ENCODE measurements around the gene OR7D2.

Gene OR7D2

GRCh38 chr19:9140159-9140874 is 38.5 kb upstream of the OR7D2 start, which contains the start of gene ZNF317:
Gene ZNF317 (plus strand): TSS chr19:9140397. CDS start chr19:9156017, 15,620 bp downstream.
- Histone ChIP-seq H3K4me2 (peak within 1 kb of the TSS; percentile 89), H3K4me1 (ENCODE audit: low read depth, poor library complexity, severe bottlenecking) (peaks cover 13% of the 10 kb centered on the region), H3K27me3 (ENCODE audit: insufficient read depth, low read depth) (no peaks in the 10 kb centered on the region), H3K27ac (peak within 1 kb of the TSS; percentile 60), H3K9ac (peak within 1 kb of the TSS; percentile 82), H2AFZ (ENCODE audit: low read depth) (peak within 1 kb of the TSS; percentile 99), H4K20me1 (ENCODE audit: insufficient read depth) (no peaks in the 10 kb centered on the region), H3K36me3 (ENCODE audit: insufficient read depth) (no peaks in the 10 kb centered on the region), H3K4me3 (IDR thresholded peaks at IDR 0.05; ENCODE audit: insufficient read depth, low read depth, low read length) (no peak within 1 kb of the TSS), H3K79me2 (ENCODE audit: insufficient read depth, low read depth) (peaks cover 51% of the 10 kb centered on the region)
- TF ChIP-seq CTCF (conservative IDR thresholded peaks at IDR 0.05; ENCODE audit: low read depth, low read length) = no peak

- no peak overlapping the region for H3K4me2 ChIP-seq
- H4K20me1 ChIP-seq (ENCODE audit: insufficient read depth) = no peaks in the 10 kb centered on the region
- TF ChIP-seq CTCF (conservative IDR thresholded peaks at IDR 0.05; ENCODE audit: low read depth, low read length) = no peak
- no peak overlapping the region for H3K27ac ChIP-seq
- H3K4me1 ChIP-seq (ENCODE audit: low read depth, poor library complexity, severe bottlenecking) = peaks cover 9% of the 10 kb centered on the region
- peaks cover 91% of the 10 kb centered on the region for H3K79me2 ChIP-seq (ENCODE audit: insufficient read depth, low read depth)
- no peak overlapping the region for H3K9ac ChIP-seq
- peaks cover 7% of the 10 kb centered on the region; the same call in 1 of the 2 replicates for H3K36me3 ChIP-seq (ENCODE audit: insufficient read depth)
- no peak overlapping the region for H3K4me3 ChIP-seq (IDR thresholded peaks at IDR 0.05; ENCODE audit: insufficient read depth, low read depth, low read length)
- no peaks in the 10 kb centered on the region for H3K27me3 ChIP-seq (ENCODE audit: insufficient read depth, low read depth)
- H2AFZ ChIP-seq (ENCODE audit: low read depth) = no peak overlapping the region
Measured at GRCh38 chr19:9144920-9145319, 33.9 kb upstream of the OR7D2 start.

- no peaks in the 10 kb centered on the region for H3K27me3 ChIP-seq (ENCODE audit: insufficient read depth, low read depth)
- H3K4me2 ChIP-seq = no peak overlapping the region
- H3K4me3 ChIP-seq (IDR thresholded peaks at IDR 0.05; ENCODE audit: insufficient read depth, low read depth, low read length) = no peak overlapping the region
- no peak for TF ChIP-seq CTCF (conservative IDR thresholded peaks at IDR 0.05; ENCODE audit: low read depth, low read length)
- H4K20me1 ChIP-seq (ENCODE audit: insufficient read depth) = no peaks in the 10 kb centered on the region
- H2AFZ ChIP-seq (ENCODE audit: low read depth) = no peak overlapping the region
- no peak overlapping the region for H3K27ac ChIP-seq
- no peaks in the 10 kb centered on the region for H3K4me1 ChIP-seq (ENCODE audit: low read depth, poor library complexity, severe bottlenecking)
- no peak overlapping the region for H3K9ac ChIP-seq
- peaks cover 89% of the 10 kb centered on the region for H3K79me2 ChIP-seq (ENCODE audit: insufficient read depth, low read depth)
- H3K36me3 ChIP-seq (ENCODE audit: insufficient read depth) = peaks cover 7% of the 10 kb centered on the region; the same call in 1 of the 2 replicates
Measured at GRCh38 chr19:9146882-9147281, 31.9 kb upstream of the OR7D2 start.

GRCh38 chr19:9148697-9149096 is 30.1 kb upstream of the OR7D2 start:
- H3K27ac ChIP-seq = no peak overlapping the region
- no peak overlapping the region for H3K4me3 ChIP-seq (IDR thresholded peaks at IDR 0.05; ENCODE audit: insufficient read depth, low read depth, low read length)
- H3K36me3 ChIP-seq (ENCODE audit: insufficient read depth) = peaks cover 13% of the 10 kb centered on the region; the same call in 1 of the 2 replicates
- H2AFZ ChIP-seq (ENCODE audit: low read depth) = no peak overlapping the region
- H3K4me2 ChIP-seq = no peak overlapping the region
- TF ChIP-seq CTCF (conservative IDR thresholded peaks at IDR 0.05; ENCODE audit: low read depth, low read length) = no peak
- H3K9ac ChIP-seq = no peak overlapping the region
- H3K79me2 ChIP-seq (ENCODE audit: insufficient read depth, low read depth) = peaks cover 82% of the 10 kb centered on the region; the same call in 1 of the 2 replicates
- no peaks in the 10 kb centered on the region for H4K20me1 ChIP-seq (ENCODE audit: insufficient read depth)
- no peaks in the 10 kb centered on the region for H3K4me1 ChIP-seq (ENCODE audit: low read depth, poor library complexity, severe bottlenecking)
- H3K27me3 ChIP-seq (ENCODE audit: insufficient read depth, low read depth) = no peaks in the 10 kb centered on the region
